Hematopoietic multipotent progenitor cell treated with erythropoietin and hydrocortisone succinate and interleukin-3 and kit ligand, for 8 days (in vitro differentiated cells): Measurements from ENCODE around the gene ECE1.

Experiments used
- DNase-seq: peaks from one replicate; pipeline ENCODE4 v3.0.0-alpha.2; 2015

Gene ECE1

GRCh38 chr1:21325231-21325718 is 35.0 kb upstream of the ECE1 start:
- DNase-seq, result no peak

GRCh38 chr1:21324368-21325141 is 34.3 kb upstream of the ECE1 start:
- DNase-seq, result peak; percentile 97

- no peak for DNase-seq
Observed at GRCh38 chr1:21323091-21323490, 32.8 kb upstream of the ECE1 start.

- DNase-seq, result peak; percentile 20
Observed at GRCh38 chr1:21322681-21323016, 32.4 kb upstream of the ECE1 start.

GRCh38 chr1:21321963-21322680 is 31.9 kb upstream of the ECE1 start:
- no peak for DNase-seq

GRCh38 chr1:21320410-21321108 is 30.3 kb upstream of the ECE1 start:
- DNase-seq, result peak; percentile 89

- peak; percentile 89 for DNase-seq
Observed at GRCh38 chr1:21319447-21320407, 29.5 kb upstream of the ECE1 start.

- DNase-seq, result peak; percentile 27
Observed at GRCh38 chr1:21318714-21319159, 28.5 kb upstream of the ECE1 start.

GRCh38 chr1:21318057-21318713 is 27.9 kb upstream of the ECE1 start:
- no peak for DNase-seq

GRCh38 chr1:21317690-21318043 is 27.4 kb upstream of the ECE1 start:
- no peak for DNase-seq

- no peak for DNase-seq
Observed at GRCh38 chr1:21317035-21317689, 26.9 kb upstream of the ECE1 start.

- DNase-seq, result no peak
Observed at GRCh38 chr1:21314743-21315396, 24.6 kb upstream of the ECE1 start.

GRCh38 chr1:21313886-21314721 is 23.8 kb upstream of the ECE1 start:
- DNase-seq, result no peak

GRCh38 chr1:21313203-21313885 is 23.1 kb upstream of the ECE1 start:
- no peak for DNase-seq

- DNase-seq, result no peak
Observed at GRCh38 chr1:21312407-21312992, 22.2 kb upstream of the ECE1 start.

- no peak for DNase-seq
Observed at GRCh38 chr1:21311016-21311415, 20.8 kb upstream of the ECE1 start.

GRCh38 chr1:21308847-21309652 is 18.8 kb upstream of the ECE1 start:
- DNase-seq, result peak; percentile 72

GRCh38 chr1:21308330-21308729 is 18.1 kb upstream of the ECE1 start:
- DNase-seq, result no peak
